Measurements from ENCODE around the gene INO80.
"Not testable (repeated sequence)": the region's sequence is repeated elsewhere in the genome, so short reads cannot be mapped to it uniquely, and the experiment has no call there.

INO80 gene

GRCh38 chr15:40961740-40962139, 154.3 kb downstream of the INO80 start:
- DNase-seq, result not testable (repeated sequence)

GRCh38 chr15:40960925-40961324, 155.2 kb downstream of the INO80 start:
- DNase-seq, result no peak

GRCh38 chr15:40960151-40960885, 155.8 kb downstream of the INO80 start:
- DNase-seq, result no peak

GRCh38 chr15:40959331-40960141, 156.5 kb downstream of the INO80 start:
- DNase-seq, result no peak

- no peak for DNase-seq
Observed at GRCh38 chr15:40958723-40959122, 157.4 kb downstream of the INO80 start.

- no peak for DNase-seq
Observed at GRCh38 chr15:40958146-40958545, 157.9 kb downstream of the INO80 start.

- peak in 1 of 2 donors; percentile 39 for DNase-seq
Observed at GRCh38 chr15:40957581-40958051, 158.5 kb downstream of the INO80 start.

GRCh38 chr15:40957041-40957555, 159.0 kb downstream of the INO80 start:
- no peak for DNase-seq

GRCh38 chr15:40956541-40956982, 159.5 kb downstream of the INO80 start:
- no peak for DNase-seq

- no peak for DNase-seq
Observed at GRCh38 chr15:40955930-40956540, 160.0 kb downstream of the INO80 start.

GRCh38 chr15:40955141-40955903, 160.8 kb downstream of the INO80 start:
- no peak for DNase-seq

GRCh38 chr15:40954158-40954848, 161.8 kb downstream of the INO80 start:
- DNase-seq, result not testable (repeated sequence)

- no peak for DNase-seq
Observed at GRCh38 chr15:40953713-40954074, 162.4 kb downstream of the INO80 start.

GRCh38 chr15:40952901-40953712, 163.0 kb downstream of the INO80 start, which contains the start of gene CHAC1:
CHAC1 (plus strand) TSS chr15:40953471; CDS start chr15:40953584, 113 bp downstream.
- peak; percentile 75 to 84 for DNase-seq

- DNase-seq, result no peak
Observed at GRCh38 chr15:40952301-40952900, 163.7 kb downstream of the INO80 start.

- DNase-seq, result no peak
Observed at GRCh38 chr15:40951764-40952163, 164.3 kb downstream of the INO80 start.

GRCh38 chr15:40949756-40950207, 166.3 kb downstream of the INO80 start:
- no peak for DNase-seq

- no peak for DNase-seq
Observed at GRCh38 chr15:40948706-40949473, 167.2 kb downstream of the INO80 start.

- no peak for DNase-seq
Observed at GRCh38 chr15:40944510-40945296, 171.4 kb downstream of the INO80 start.
